Measurements from ENCODE around the gene ZNF700.
A peak's percentile ranks its signal among the peaks of the same experiment; 100 is the strongest.
"Not testable (repeated sequence)": the region's sequence is repeated elsewhere in the genome, so short reads cannot be mapped to it uniquely, and the experiment has no call there.

ZNF700 gene

DNA sequence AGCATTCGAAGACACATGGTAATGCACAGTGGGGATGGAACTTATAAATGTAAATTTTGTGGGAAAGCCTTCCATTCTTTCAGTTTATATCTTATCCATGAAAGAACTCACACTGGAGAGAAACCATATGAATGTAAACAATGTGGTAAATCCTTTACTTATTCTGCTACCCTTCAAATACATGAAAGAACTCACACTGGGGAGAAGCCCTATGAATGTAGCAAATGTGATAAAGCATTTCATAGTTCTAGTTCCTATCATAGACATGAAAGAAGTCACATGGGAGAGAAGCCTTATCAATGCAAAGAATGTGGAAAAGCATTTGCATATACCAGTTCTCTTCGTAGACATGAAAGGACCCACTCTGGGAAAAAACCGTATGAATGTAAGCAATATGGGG, 23.7 kb downstream of the ZNF700 start:
- Mint-ChIP-seq H3K36me3 (ENCODE audit: low read depth) (peaks cover 100% of the 10 kb centered on the region), H3K4me1 (no peaks in the 10 kb centered on the region), H3K4me3 (no peak overlapping the region), H3K9me3 (peaks cover 95% of the 10 kb centered on the region), H3K27ac (no peak overlapping the region), H3K27me3 (ENCODE audit: low read depth) (peaks cover 5% of the 10 kb centered on the region)
- TF ChIP-seq, protein P1, sequence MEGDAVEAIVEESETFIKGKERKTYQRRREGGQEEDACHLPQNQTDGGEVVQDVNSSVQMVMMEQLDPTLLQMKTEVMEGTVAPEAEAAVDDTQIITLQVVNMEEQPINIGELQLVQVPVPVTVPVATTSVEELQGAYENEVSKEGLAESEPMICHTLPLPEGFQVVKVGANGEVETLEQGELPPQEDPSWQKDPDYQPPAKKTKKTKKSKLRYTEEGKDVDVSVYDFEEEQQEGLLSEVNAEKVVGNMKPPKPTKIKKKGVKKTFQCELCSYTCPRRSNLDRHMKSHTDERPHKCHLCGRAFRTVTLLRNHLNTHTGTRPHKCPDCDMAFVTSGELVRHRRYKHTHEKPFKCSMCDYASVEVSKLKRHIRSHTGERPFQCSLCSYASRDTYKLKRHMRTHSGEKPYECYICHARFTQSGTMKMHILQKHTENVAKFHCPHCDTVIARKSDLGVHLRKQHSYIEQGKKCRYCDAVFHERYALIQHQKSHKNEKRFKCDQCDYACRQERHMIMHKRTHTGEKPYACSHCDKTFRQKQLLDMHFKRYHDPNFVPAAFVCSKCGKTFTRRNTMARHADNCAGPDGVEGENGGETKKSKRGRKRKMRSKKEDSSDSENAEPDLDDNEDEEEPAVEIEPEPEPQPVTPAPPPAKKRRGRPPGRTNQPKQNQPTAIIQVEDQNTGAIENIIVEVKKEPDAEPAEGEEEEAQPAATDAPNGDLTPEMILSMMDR (IDR thresholded peaks at IDR 0.05; ENCODE audit: unreplicated experiment in 3 of 3), result no peak

DNA sequence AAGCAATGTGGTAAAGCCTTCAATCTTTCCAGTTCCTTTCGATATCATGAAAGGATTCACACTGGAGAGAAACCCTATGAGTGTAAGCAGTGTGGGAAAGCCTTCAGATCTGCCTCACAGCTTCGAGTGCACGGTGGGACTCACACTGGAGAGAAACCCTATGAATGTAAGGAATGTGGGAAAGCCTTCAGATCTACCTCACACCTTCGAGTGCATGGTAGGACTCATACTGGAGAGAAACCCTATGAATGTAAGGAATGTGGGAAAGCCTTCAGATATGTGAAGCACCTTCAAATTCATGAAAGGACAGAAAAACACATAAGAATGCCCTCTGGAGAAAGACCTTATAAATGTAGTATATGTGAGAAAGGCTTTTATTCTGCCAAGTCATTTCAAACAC, 24.3 kb downstream of the ZNF700 start:
- H3K4me3 Mint-ChIP-seq, result no peak overlapping the region
- H3K4me1 Mint-ChIP-seq, result no peaks in the 10 kb centered on the region
- H3K27me3 Mint-ChIP-seq (ENCODE audit: low read depth), result peaks cover 5% of the 10 kb centered on the region
- H3K36me3 Mint-ChIP-seq (ENCODE audit: low read depth), result peaks cover 100% of the 10 kb centered on the region
- H3K9me3 Mint-ChIP-seq, result peaks cover 94% of the 10 kb centered on the region
- TF ChIP-seq, protein P1 (IDR thresholded peaks at IDR 0.05; ENCODE audit: unreplicated experiment in 3 of 3), result no peak
- H3K27ac Mint-ChIP-seq, result no peak overlapping the region

DNA sequence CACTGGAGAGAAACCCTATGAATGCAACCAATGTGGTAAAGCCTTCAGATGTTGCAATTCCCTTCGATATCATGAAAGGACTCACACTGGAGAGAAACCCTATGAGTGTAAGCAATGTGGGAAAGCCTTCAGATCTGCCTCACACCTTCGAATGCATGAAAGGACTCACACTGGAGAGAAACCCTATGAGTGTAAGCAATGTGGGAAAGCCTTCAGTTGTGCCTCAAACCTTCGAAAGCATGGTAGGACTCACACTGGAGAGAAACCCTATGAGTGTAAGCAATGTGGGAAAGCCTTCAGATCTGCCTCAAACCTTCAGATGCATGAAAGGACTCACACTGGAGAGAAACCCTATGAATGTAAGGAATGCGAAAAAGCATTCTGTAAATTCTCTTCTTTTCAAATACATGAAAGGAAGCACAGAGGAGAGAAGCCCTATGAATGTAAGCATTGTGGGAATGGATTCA, 24.7 kb downstream of the ZNF700 start:
- H3K4me3 Mint-ChIP-seq; H3K27ac Mint-ChIP-seq; H3K4me1 Mint-ChIP-seq; H3K27me3 Mint-ChIP-seq (ENCODE audit: low read depth): not testable (repeated sequence)
- peaks cover 94% of the 10 kb centered on the region for H3K9me3 Mint-ChIP-seq
- peaks cover 99% of the 10 kb centered on the region for H3K36me3 Mint-ChIP-seq (ENCODE audit: low read depth)

DNA sequence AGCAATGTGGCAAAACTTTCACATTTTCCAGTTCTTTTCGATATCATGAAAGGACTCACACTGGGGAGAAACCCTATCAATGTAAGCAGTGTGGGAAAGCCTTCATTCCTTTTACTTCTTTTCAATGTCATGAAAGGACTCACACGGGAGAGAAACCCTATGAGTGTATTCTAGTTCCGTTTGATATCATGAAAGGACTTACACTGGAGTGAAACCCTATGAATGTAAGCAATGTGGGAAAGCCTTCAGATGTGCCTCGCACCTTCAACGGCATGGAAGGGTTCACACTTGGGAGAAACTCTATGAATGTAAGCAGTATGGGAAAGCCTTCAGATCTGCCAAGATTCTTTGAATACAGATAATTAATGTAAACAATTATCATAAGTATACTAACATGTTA, 25.4 kb downstream of the ZNF700 start:
- peaks cover 97% of the 10 kb centered on the region for H3K36me3 Mint-ChIP-seq (ENCODE audit: low read depth)
- peaks cover 92% of the 10 kb centered on the region for H3K9me3 Mint-ChIP-seq
- no peak overlapping the region for H3K4me3 Mint-ChIP-seq
- no peaks in the 10 kb centered on the region for H3K4me1 Mint-ChIP-seq
- no peak overlapping the region for H3K27ac Mint-ChIP-seq
- peaks cover 5% of the 10 kb centered on the region for H3K27me3 Mint-ChIP-seq (ENCODE audit: low read depth)
- TF ChIP-seq, protein P1 (IDR thresholded peaks at IDR 0.05; ENCODE audit: unreplicated experiment in 3 of 3), result no peak

DNA sequence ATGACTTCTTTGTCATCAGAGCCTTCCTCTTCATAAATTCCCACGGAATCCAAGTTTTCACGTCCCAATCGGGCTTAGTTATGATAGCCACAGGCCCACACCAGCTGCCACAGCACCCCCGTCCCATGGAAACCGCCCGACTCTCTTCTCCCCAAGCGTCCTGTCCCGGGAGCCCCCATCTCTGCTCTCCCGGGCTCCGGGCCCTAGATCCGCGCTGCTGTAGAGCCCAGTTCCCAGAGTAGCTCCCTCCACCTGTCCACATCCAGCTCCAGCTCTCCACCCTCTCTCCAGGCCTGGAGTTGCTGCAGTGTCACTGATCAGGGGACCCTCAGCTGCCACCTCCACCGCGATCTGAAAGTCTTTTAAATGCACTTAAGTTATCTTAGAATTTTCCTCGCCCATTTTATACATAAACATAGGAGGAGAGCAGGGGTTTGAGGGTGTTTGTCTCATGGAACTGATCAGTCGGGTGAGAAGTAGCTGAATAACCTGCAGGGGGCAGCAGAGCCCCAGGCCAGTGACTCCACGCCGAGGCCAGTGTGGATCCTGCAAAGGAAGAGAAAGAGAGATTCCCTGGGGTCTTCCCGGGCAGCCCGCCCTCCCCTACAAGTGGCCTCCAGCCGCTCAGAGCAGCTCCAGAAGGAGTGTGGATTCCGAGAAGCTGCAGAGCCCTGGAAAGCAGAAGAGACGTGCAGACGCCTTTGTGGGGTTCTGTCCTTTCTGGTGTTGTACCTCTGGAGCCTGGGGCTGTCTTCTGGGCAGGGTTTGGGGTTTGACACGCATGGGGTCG, 38.9 kb downstream of the ZNF700 start:
- peaks cover 24% of the 10 kb centered on the region for H3K4me1 Mint-ChIP-seq
- H3K27ac Mint-ChIP-seq, result peak overlapping the region; percentile 60 to 93 (median 92)
- peaks cover 34% of the 10 kb centered on the region for H3K36me3 Mint-ChIP-seq (ENCODE audit: low read depth)
- TF ChIP-seq, protein P1 (IDR thresholded peaks at IDR 0.05; ENCODE audit: unreplicated experiment in 3 of 3), result peak; percentile 73 to 83 (median 79)
- no peaks in the 10 kb centered on the region for H3K27me3 Mint-ChIP-seq (ENCODE audit: low read depth)
- H3K9me3 Mint-ChIP-seq, result peaks cover 13% of the 10 kb centered on the region
- peak overlapping the region; percentile 92 to 96 (median 95) for H3K4me3 Mint-ChIP-seq

DNA sequence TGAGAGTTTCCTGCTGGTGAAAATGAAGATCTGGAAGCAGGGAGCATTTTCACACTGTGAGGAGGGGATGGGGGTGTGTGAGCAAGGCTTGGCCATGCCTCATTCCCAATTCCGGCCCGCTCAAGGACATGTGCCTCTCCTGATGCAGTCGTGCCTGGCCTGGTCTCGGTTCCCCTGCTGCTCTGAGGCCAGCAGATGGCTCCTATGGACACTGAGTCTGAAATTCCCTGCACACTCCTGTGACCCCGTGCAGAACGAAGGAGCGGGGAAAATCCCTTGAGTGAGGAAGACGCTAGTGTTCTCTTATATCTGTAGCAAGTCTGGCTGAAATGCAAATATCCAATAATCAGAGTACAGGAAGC, 39.6 kb downstream of the ZNF700 start:
- H3K27ac Mint-ChIP-seq, result peak overlapping the region; percentile 60 to 93 (median 92)
- H3K36me3 Mint-ChIP-seq (ENCODE audit: low read depth), result peaks cover 37% of the 10 kb centered on the region
- H3K27me3 Mint-ChIP-seq (ENCODE audit: low read depth), result no peaks in the 10 kb centered on the region
- H3K4me3 Mint-ChIP-seq, result peak overlapping the region; percentile 92 to 96 (median 95)
- peaks cover 11% of the 10 kb centered on the region for H3K9me3 Mint-ChIP-seq
- TF ChIP-seq, protein P1 (IDR thresholded peaks at IDR 0.05; ENCODE audit: unreplicated experiment in 3 of 3), result no peak
- peaks cover 24% of the 10 kb centered on the region for H3K4me1 Mint-ChIP-seq
